Ishikawa (cell line): ENCODE results near the gene PCDHGA6.
A peak's percentile ranks its signal among the peaks of the same experiment; 100 is the strongest.

ENCODE experiments used
- CEBPB ChIP-seq: IDR thresholded peaks from 2 replicates; pipeline ENCODE4 v1.6.1; 2012
- CREB1 ChIP-seq: IDR thresholded peaks from 2 replicates; pipeline ENCODE4 v1.6.1; 2012; ENCODE audit warnings: low read depth
- EGR1 ChIP-seq: IDR thresholded peaks from 2 replicates; pipeline ENCODE4 v1.6.1; 2012
- EP300 ChIP-seq: IDR thresholded peaks from 2 replicates; pipeline ENCODE4 v1.6.1; 2012; ENCODE audit warnings: borderline replicate concordance
- FOXM1 ChIP-seq: IDR thresholded peaks from 2 replicates; pipeline ENCODE4 v1.6.1; 2012; ENCODE audit warnings: low read depth, borderline replicate concordance
- MAX ChIP-seq: IDR thresholded peaks from 2 replicates; pipeline ENCODE4 v1.6.1; 2012
- NFIC ChIP-seq: IDR thresholded peaks from 2 replicates; pipeline ENCODE4 v1.6.1; 2012
- RAD21 ChIP-seq: IDR thresholded peaks from 2 replicates; pipeline ENCODE4 v1.6.1; 2012; ENCODE audit warnings: low read depth
- REST ChIP-seq: IDR thresholded peaks from 2 replicates; pipeline ENCODE4 v1.6.1; 2012; ENCODE audit warnings: low read depth, mild to moderate bottlenecking
- TAF1 ChIP-seq: IDR thresholded peaks from 2 replicates; pipeline ENCODE4 v1.6.1; 2012; ENCODE audit warnings: low read depth, mild to moderate bottlenecking
- TCF12 ChIP-seq: IDR thresholded peaks from 2 replicates; pipeline ENCODE4 v1.6.1; 2012; ENCODE audit warnings: low read depth
- TEAD4 ChIP-seq: IDR thresholded peaks from 2 replicates; pipeline ENCODE4 v1.6.1; 2012
- YY1 ChIP-seq: IDR thresholded peaks from 2 replicates; pipeline ENCODE4 v1.6.1; 2012; ENCODE audit warnings: low read depth
- ZBTB7A ChIP-seq: IDR thresholded peaks from 2 replicates; pipeline ENCODE4 v1.6.1; 2012; ENCODE audit warnings: low read depth
- TF ChIP-seq, protein P1 (sequence below): IDR thresholded peaks from 2 replicates; pipeline ENCODE4 v1.6.1; 2012

PCDHGA6 gene

GRCh38 chr5:141417494-141418172, 43.9 kb downstream of the PCDHGA6 start, which contains the start of gene PCDHGB7:
Gene PCDHGB7 (plus strand): TSS chr5:141417677. CDS start chr5:141417860, 183 bp downstream.
- TF ChIP-seq RAD21, result peak; percentile 67

- TF ChIP-seq MAX (no peak), CREB1 (no peak), REST (no peak), CEBPB (no peak), FOXM1 (no peak), RAD21 (no peak), ZBTB7A (no peak), EGR1 (no peak), EP300 (no peak), YY1 (no peak), TAF1 (no peak), NFIC (no peak), TCF12 (no peak), TEAD4 (no peak)
- TF ChIP-seq, protein P1, sequence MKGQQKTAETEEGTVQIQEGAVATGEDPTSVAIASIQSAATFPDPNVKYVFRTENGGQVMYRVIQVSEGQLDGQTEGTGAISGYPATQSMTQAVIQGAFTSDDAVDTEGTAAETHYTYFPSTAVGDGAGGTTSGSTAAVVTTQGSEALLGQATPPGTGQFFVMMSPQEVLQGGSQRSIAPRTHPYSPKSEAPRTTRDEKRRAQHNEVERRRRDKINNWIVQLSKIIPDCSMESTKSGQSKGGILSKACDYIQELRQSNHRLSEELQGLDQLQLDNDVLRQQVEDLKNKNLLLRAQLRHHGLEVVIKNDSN, result no peak
Observed at GRCh38 chr5:141419074-141419880, 45.6 kb downstream of the PCDHGA6 start.

DNA sequence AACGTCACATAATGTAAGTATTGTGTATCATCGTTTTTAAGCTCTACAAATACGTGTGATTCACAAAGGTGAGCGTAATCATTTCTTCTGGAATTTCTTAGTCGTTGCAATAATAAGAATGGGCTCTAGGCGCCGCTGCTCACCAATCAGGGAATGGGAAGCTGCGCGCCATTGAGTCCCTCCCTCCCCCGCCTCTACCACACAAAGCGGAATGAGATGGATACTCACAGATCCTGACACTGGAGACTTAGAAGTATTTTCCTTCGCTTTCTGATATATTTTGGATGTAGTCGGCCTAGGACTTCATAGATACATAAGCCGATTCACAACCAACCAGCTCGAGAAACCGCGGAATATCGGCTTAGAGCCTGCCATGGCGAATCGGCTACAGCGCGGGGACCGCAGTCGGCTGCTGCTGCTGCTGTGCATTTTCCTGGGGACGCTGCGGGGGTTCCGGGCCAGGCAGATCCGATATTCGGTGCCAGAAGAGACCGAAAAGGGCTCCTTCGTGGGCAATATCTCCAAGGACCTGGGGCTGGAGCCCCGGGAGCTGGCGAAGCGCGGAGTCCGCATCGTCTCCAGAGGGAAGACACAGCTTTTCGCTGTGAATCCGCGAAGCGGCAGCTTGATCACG, 47.3 kb downstream of the PCDHGA6 start, which contains the start of gene PCDHGA11:
PCDHGA11 (plus strand) TSS at position 197 of the 634 bp plus-strand sequence; CDS start at position 374, 177 bp downstream.
- TF ChIP-seq, protein P1, result no peak
- TF ChIP-seq RAD21, result peak; percentile 43; the same call in 1 of the 2 replicates
- no peak for TF ChIP-seq TEAD4

- TF ChIP-seq MAX, result no peak
- TF ChIP-seq, protein P1, result no peak
Observed at GRCh38 chr5:141421489-141421855, 47.8 kb downstream of the PCDHGA6 start.

DNA sequence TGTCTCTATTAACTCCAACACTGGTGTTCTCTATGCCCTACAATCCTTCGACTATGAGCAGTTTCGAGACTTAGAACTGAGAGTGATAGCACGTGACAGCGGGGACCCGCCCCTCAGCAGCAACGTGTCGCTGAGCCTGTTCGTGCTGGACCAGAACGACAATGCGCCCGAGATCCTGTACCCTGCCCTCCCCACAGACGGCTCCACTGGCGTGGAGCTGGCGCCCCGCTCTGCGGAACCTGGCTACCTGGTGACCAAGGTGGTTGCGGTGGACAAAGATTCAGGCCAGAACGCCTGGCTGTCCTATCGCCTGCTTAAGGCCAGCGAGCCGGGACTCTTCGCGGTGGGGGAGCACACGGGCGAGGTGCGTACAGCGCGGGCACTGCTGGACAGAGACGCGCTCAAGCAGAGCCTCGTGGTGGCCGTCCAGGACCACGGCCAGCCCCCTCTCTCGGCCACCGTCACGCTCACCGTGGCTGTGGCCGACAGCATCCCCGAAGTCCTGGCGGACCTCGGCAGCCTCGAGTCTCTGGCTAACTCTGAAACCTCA, 49.1 kb downstream of the PCDHGA6 start:
- TF ChIP-seq REST (0 out of 2 replicates have a peak, but pooled peaks have one; percentile 15), YY1 (no peak)
